Fibroblast of lung (primary cell): ENCODE data around the gene RMND5A. TPM values are rescaled to one million over a fixed set of nuclear protein-coding genes. Genes with fewer than 3 reads are reported as not detected.
A peak's percentile ranks its signal among the peaks of the same experiment; 100 is the strongest.
"Not testable (repeated sequence)": the region's sequence is repeated elsewhere in the genome, so short reads cannot be mapped to it uniquely, and the experiment has no call there.

Experiments
- DNase-seq, 2 donors: peaks; one replicate each; pipeline versions ENCODE4 v3.0.0 to v3.0.0-alpha.2; 2010; ENCODE audit warnings: low read depth in 2 of 2
- H2AFZ ChIP-seq: 2 replicates; pipeline ENCODE4 v1.5.1; 2012; ENCODE audit warnings: low read length, control low read depth, inconsistent platforms
- H3K27ac ChIP-seq: 2 replicates; pipeline ENCODE4 v1.5.1; 2011; ENCODE audit warnings: low read length, control low read depth; ENCODE audit not compliant: insufficient read depth
- H3K27me3 ChIP-seq: 2 replicates; pipeline ENCODE4 v1.5.1; 2011; ENCODE audit warnings: mild to moderate bottlenecking, low read length; ENCODE audit not compliant: control insufficient read depth, insufficient read depth
- H3K36me3 ChIP-seq: 2 replicates; pipeline ENCODE4 v1.5.1; 2011; ENCODE audit warnings: low read length; ENCODE audit not compliant: control insufficient read depth, insufficient read depth
- H3K4me1 ChIP-seq: 2 replicates; pipeline ENCODE4 v1.5.1; 2011; ENCODE audit warnings: low read length; ENCODE audit not compliant: control insufficient read depth, insufficient read depth; ENCODE audit errors: extremely low read depth
- H3K4me2 ChIP-seq: 2 replicates; pipeline ENCODE4 v1.5.1; 2011; ENCODE audit warnings: low read length, control low read depth; ENCODE audit not compliant: insufficient read depth; ENCODE audit errors: extremely low read depth
- H3K4me3 ChIP-seq, 4 experiments: fragments of 200-600 bp in 1 of 4; sonication (generic) in 1 of 4; replicated peaks in 1 of 4; 2 replicates each; pipeline ENCODE4 v1.5.1; 2011 to 2016; ENCODE audit warnings: low read length in 4 of 4, low read depth in 3 of 4, mild to moderate bottlenecking in 3 of 4, control low read depth in 2 of 4, inconsistent platforms in 1 of 4, mixed read lengths in 1 of 4; ENCODE audit not compliant: insufficient read depth in 1 of 4; ENCODE audit errors: control extremely low read depth in 1 of 4
- H3K79me2 ChIP-seq: 2 replicates; pipeline ENCODE4 v1.5.1; 2012; ENCODE audit warnings: mild to moderate bottlenecking, low read length, inconsistent platforms; ENCODE audit not compliant: control insufficient read depth, insufficient read depth
- H3K9ac ChIP-seq: 2 replicates; pipeline ENCODE4 v1.5.1; 2011; ENCODE audit warnings: mild to moderate bottlenecking, low read length, control low read depth; ENCODE audit not compliant: insufficient read depth
- H3K9me3 ChIP-seq: 2 replicates; pipeline ENCODE4 v1.5.1; 2012; ENCODE audit warnings: low read depth, low read length; ENCODE audit not compliant: control insufficient read depth, insufficient read depth
- H4K20me1 ChIP-seq: 2 replicates; pipeline ENCODE4 v1.5.1; 2011; ENCODE audit warnings: low read length; ENCODE audit not compliant: control insufficient read depth, insufficient read depth; ENCODE audit errors: extremely low read depth
- EZH2 ChIP-seq: IDR thresholded peaks from 2 replicates; pipeline ENCODE4 v1.5.1; 2012; ENCODE audit warnings: low read length, control low read depth, mild to moderate bottlenecking; ENCODE audit errors: missing control alignments
- polyA plus RNA-seq, 2 donors: library from polyadenylated mRNA; depleted of rRNA in 1 of 2; stranded (reverse) in 1 of 2; unstranded in 1 of 2; fragments of >200 nt; gene quantifications; 2 replicates each; pipeline ENCODE4 v1.2.1, GENCODE V29; 2011 to 2012; ENCODE audit warnings: missing spikeins in 1 of 2
- total RNA-seq: library from RNA; depleted of rRNA; stranded (reverse); fragments of >200 nt; gene quantifications from 2 replicates; pipeline ENCODE4 v1.2.1, GENCODE V29; 2014
- TF ChIP-seq, protein P1 (sequence below), 2 donors: IDR thresholded peaks in 1 of 2; conservative IDR thresholded peaks in 1 of 2; 1 replicate in 1 of 2; 2 replicates in 1 of 2; pipeline ENCODE4 v1.5.1; 2011 to 2012; ENCODE audit warnings: low read length in 2 of 2, control low read depth in 1 of 2, inconsistent platforms in 1 of 2, low read depth in 1 of 2, mild to moderate bottlenecking in 1 of 2

RMND5A gene
- total and polyA plus RNA-seq, 2 donors (not counting 1 experiment from before 2014, with no cell fraction given) = 7.5 to 17.3 TPM

DNA sequence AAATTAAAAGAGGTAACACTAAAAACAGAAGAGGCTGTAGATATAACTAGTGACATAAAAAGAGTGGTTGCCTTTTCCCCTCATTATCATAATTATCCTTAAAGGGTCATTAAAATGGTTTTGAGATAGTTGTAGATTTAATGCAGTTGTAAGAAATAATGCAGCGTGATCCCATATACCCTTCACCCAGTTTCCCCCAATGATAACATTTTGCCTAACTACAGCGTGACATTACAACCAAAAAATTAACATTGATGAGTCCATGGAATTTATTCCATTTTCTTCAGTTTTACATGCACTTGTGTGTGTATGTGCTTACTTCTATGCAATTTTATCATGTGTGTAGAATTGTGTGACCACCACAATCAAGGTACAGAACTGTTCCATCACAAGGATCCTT is 13.2 kb upstream of the RMND5A start:
- Histone ChIP-seq H4K20me1 (no peaks in the 10 kb centered on the region), H3K4me1 (no peaks in the 10 kb centered on the region), H3K4me3 (no peak overlapping the region), H3K27me3 (no peaks in the 10 kb centered on the region), H2AFZ (no peak overlapping the region), H3K9ac (no peak overlapping the region), H3K27ac (no peak overlapping the region), H3K4me2 (no peak overlapping the region), H3K79me2 (no peaks in the 10 kb centered on the region), H3K9me3 (no peaks in the 10 kb centered on the region), H3K36me3 (no peaks in the 10 kb centered on the region)
- no peak for DNase-seq
- TF ChIP-seq EZH2 = no peak
- TF ChIP-seq, protein P1, sequence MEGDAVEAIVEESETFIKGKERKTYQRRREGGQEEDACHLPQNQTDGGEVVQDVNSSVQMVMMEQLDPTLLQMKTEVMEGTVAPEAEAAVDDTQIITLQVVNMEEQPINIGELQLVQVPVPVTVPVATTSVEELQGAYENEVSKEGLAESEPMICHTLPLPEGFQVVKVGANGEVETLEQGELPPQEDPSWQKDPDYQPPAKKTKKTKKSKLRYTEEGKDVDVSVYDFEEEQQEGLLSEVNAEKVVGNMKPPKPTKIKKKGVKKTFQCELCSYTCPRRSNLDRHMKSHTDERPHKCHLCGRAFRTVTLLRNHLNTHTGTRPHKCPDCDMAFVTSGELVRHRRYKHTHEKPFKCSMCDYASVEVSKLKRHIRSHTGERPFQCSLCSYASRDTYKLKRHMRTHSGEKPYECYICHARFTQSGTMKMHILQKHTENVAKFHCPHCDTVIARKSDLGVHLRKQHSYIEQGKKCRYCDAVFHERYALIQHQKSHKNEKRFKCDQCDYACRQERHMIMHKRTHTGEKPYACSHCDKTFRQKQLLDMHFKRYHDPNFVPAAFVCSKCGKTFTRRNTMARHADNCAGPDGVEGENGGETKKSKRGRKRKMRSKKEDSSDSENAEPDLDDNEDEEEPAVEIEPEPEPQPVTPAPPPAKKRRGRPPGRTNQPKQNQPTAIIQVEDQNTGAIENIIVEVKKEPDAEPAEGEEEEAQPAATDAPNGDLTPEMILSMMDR (conservative IDR thresholded peaks at IDR 0.05 in 1 of 2, IDR thresholded peaks at IDR 0.05 in 1 of 2; ENCODE audit: low read depth in 1 of 2, low read length in 2 of 2) = no peak

DNA sequence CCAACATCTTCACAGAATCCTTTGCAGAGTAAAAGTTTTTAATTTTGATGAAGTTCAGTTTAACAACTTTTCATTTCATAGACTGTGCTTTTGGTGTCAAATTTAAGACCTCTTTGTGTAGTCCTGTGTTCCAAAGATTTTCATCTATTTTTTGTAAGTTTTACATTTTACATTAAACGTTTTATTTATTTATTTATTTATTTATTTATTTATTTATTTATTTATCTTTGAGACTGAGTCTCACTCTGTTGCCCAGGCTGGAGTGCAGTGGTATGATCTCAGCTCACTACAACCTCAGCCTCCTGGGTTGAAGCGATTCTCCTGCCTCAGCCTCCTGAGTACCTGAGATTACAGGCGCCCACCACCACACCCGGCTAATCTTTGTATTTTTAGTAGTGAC is 12.0 kb upstream of the RMND5A start:
- H2AFZ ChIP-seq, H3K27me3 ChIP-seq, H4K20me1 ChIP-seq, H3K36me3 ChIP-seq, H3K4me1 ChIP-seq, H3K9ac ChIP-seq, H3K4me3 ChIP-seq, H3K79me2 ChIP-seq, H3K27ac ChIP-seq, H3K4me2 ChIP-seq, DNase-seq, H3K9me3 ChIP-seq: not testable (repeated sequence)

GRCh38 chr2:86714579-86715173 is 5.4 kb upstream of the RMND5A start:
- not testable (repeated sequence) for H3K9me3 ChIP-seq, H3K27ac ChIP-seq, H3K4me1 ChIP-seq, H3K9ac ChIP-seq, DNase-seq, H3K4me3 ChIP-seq, H4K20me1 ChIP-seq, H3K79me2 ChIP-seq, H3K4me2 ChIP-seq, H2AFZ ChIP-seq, H3K36me3 ChIP-seq, H3K27me3 ChIP-seq

- H4K20me1 ChIP-seq, H3K9ac ChIP-seq, H3K4me2 ChIP-seq, H2AFZ ChIP-seq, H3K9me3 ChIP-seq, DNase-seq, H3K79me2 ChIP-seq, H3K4me1 ChIP-seq, H3K36me3 ChIP-seq, H3K27me3 ChIP-seq: not testable (repeated sequence)
- peak overlapping the region in 2 of 4 experiments; percentile 60 to 63 for H3K4me3 ChIP-seq
- peak overlapping the region; percentile 65 for H3K27ac ChIP-seq
These were observed 841 bp upstream of the RMND5A start for GRCh38 chr2:86719263-86719636.

- peak overlapping the region; percentile 46 for H3K9ac ChIP-seq
- H3K36me3 ChIP-seq, H2AFZ ChIP-seq, H4K20me1 ChIP-seq, H3K4me1 ChIP-seq, H3K79me2 ChIP-seq, H3K9me3 ChIP-seq, H3K27me3 ChIP-seq: not testable (repeated sequence)
- peak overlapping the region; percentile 5 for H3K4me2 ChIP-seq
- peak; percentile 36 to 57 for DNase-seq
- H3K27ac ChIP-seq = peak overlapping the region; percentile 28
- peak overlapping the region; percentile 35 to 75 (median 56) for H3K4me3 ChIP-seq
These were observed 639 bp downstream of the RMND5A start for GRCh38 chr2:86720540-86721320.

DNA sequence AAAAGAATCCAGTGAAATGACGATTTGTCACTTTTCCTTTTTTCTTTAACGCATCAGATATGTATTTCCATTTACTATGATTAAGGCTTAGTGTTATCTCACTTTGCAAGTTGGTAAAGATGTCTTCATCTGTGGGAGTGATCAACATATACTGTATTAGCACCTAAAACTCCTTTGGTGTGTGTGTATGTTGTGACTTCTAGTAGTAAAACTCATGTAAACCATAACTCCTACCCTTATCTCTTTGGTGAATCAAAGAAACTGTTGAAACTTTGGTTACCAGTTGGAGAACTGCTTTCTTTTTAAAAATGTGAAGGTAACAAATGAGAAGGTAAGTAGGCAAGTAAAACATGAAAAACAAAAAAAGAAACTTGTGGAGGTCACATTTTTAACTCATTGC is 5.6 kb downstream of the RMND5A start:
- H3K4me2 ChIP-seq, H3K27me3 ChIP-seq, H3K9ac ChIP-seq, H2AFZ ChIP-seq, H4K20me1 ChIP-seq, H3K9me3 ChIP-seq, DNase-seq, H3K4me1 ChIP-seq, H3K79me2 ChIP-seq, H3K36me3 ChIP-seq, H3K27ac ChIP-seq, H3K4me3 ChIP-seq: not testable (repeated sequence)
